Activated CD8-positive, alpha-beta memory T cell treated with anti-CD3 and anti-CD28 coated beads, Interleukin-2, amount 50 U/mL, for 24 hours (primary cell): Measurements from ENCODE around the gene LCA5L.

Experiments
- DNase-seq: peaks from one replicate; pipeline ENCODE4 v3.0.0-alpha.2; 2020; ENCODE audit errors: extremely low read depth

LCA5L gene

DNA sequence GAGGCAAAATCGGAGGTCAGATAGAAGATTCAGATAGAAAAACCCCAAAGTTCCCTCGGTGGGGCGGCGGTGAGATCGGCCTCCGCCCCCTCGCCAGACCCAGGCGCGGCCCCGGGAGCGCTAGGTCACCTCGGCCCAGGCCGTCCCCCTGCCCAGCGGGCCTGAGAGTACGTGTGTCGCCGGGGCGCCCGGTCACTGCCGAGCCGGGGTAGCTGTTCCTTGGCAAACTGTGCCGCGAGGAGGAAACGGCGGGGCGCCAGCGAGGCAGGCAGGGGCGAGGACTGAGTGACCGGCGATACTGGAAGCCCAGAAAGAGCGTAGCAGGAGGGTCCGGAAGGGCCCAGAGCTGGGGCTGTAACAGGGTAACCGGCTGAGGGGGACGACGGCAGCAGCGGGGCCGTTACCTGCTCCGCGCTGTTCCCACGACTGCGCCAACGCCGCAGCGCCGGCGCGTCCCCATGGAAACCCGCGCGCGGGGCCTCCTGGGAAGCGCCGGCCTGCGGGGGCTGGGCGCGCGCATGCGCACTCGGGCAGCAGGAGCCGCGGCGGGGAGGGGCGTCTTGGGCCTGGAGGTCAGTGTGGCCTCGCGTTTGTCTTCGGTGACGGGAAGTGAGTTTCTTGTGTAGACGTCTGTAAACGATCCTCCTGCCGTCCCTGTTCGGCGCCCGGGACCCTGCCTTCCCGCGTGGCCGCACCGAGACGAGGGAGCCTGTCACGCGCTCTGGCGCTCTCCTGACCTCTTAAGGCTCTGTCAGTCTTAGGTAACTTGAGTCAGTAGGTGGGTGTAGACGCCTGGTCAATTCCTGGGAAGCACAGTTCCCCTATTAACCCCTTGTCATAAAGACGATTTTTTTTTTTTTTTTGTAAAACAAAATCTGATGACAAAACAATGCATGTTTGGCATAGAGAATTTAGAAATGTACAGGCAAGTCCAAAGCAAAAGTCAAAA lies at the start of gene LCA5L:
TSS of gene LCA5L (minus strand) at position 458 of the 949 bp plus-strand sequence. CDS start 17,285 bp downstream, outside the sequence.
- peak; percentile 62 for DNase-seq

DNA sequence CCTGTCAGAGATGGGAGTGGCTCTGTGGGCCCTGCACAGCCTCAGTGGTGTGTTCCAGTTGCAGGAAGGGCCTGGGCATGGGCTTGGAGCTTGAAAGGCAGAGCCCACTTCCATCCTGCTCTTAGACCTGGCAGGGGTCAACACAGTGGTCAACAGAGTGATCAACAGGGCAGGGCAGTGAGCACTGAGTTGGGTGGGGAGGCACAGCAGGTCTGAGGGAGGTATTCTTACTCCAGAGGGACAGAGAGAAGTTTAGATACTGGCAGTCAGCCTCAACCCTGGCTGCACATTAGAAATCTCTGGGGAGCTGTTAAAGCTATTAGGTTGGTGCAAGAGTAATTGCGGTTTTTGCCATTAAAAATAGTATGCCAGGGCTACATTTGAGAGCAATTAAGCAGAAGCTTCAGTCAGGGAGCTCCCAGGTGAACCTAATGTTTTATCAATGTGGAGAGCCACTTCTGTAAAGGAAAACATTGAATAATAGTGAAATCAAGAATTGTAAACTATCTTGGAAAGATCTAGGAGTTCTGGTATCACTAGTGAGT lies 43.9 kb upstream of the LCA5L start:
- no peak for DNase-seq

DNA sequence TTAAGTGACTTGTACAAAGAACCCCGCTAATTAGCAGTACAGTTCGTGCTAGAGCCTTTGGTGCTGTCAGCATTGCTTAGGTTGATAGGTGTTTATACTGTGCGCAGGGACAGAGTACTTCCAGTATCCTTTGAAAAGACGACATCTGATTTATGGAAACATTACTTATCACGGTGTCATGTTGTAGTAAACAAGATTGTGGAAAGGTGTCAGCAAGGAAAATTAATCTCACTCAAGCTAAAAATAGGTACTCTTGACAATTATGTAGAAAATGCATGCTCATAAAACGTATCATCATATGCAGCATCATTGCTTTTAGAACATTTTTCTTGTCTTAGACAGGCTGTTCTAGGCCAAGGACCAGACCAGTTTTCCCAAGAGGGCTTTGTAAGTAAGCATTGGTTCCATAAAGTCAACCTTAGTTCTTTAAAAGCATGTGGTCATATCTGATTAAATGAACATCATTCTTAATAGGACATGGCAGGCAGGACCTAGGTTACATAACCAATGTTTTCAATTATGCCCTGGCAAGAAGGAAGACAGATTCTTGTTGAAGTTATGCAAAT lies 39.2 kb upstream of the LCA5L start:
- no peak for DNase-seq

DNA sequence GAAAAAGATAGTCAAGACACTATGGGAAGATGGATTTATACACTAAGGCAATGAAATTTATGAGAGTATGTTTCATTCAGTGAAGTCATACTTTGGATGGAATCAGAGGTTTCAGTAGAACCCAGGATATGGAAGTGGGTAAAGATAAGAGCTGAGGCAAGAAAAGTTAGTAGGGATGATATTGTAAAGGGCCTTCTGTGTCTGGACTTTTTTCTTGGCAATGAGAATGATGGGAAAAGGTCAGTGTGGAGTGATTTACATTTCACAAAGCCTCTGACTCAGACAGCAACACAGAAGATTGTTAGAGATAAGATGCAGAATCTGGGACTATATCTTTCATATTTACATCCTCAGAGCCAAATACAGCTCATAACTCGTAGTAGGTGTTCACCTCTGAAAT lies 38.3 kb upstream of the LCA5L start:
- DNase-seq = no peak

DNA sequence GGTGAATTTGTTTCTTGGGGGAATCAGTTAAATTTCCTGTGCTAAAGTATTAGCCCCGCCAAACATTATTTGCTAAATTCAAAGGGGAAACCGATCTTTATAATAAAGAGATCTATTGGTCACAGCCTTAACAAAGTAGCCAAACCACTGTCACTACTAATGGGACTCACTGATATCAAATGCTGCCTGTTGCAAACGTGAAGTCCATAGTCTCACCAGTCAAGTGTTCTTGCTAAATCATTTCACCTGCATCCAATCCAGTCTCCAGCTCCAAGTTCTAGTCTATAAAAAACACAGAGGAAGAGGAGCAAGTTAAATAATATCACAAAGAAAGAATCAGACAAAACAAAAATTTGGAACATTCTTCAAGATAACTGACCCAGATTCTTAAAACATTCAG lies 36.3 kb upstream of the LCA5L start:
- DNase-seq = no peak

DNA sequence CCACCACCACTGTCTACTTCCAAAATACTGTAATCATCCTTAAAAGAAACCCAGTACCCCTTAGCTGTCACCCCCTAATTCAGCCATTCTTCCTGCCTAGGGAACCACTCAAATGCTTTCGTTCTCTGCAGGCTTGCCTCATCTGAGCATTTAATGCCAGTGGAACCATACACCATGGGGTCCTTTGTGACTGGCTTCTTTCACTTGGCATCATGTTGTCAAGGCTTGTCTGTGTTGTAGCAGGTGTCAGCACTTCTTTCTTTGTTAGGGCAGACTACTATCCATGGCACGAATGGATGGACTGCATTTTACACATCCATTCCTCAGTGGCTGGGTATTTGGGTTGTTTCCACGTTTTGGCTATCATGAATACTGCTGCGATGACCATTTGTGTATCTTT lies 34.7 kb upstream of the LCA5L start:
- DNase-seq = no peak

DNA sequence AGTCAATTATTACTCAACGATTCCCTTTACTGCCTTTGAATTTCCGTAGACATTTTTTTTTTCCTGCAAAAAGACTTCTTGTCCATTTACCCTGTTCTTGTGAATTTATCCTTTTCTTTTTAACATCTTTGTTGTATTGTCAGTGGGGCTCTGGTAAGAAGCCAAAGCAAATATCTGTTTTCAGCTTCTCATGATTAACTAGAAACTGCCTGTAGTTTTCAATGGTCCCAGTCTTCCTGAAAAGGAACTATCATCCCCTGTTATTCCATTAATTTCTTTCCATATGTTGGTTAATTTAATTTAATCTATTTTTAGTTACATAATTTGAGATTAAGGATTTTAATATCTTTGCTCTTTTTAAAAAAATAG lies 34.2 kb upstream of the LCA5L start:
- no peak for DNase-seq

DNA sequence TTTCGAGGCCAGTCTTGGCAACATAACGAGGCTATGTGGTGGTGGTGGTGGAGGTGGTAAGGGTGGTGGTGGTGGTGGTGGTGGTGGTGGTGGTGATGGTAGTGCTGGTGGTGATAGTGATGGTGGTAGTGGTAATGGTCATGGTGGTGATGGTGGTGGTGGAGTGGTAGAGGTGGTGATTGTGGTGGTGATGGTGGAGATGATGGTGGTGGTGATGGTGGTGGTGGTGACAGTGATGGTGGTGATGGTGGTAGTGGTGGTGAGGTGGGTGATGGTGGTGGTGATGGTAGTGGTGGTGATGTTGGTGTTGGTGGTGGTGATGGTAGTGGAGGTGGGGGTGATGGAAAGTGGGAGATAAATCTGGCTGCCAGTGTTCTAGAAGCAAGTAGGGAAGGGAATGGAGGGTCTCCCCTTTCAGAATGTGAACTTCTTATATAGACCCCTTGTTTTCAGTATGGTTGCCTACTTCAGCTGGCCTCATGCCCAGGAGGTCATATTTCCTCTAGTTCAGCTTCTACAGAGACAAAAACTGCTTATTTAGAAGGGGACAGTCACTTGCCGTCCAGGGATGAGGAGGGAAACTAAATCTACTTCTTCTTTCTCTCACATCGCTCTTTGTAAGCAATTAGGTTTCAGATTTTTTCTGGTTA lies 33.7 kb upstream of the LCA5L start:
- DNase-seq = no peak

DNA sequence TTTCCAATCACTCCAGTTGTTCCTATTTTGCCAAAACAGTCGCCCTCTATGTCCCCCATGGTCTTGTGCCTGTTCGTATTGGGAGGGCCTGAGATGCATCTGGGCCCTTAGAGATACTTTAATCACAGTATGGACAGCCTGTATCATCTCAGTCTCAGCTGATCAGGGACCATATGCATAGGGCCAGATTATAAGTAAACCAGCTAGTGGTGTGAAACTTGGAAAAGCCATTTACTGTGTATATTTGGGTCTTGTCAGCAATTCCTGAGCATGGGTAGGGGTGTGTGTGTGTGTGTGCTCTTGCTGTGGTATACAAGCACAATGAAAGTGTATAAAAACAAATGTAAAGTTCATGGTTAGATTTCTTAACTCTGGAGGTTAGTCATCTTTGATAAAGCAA lies 29.0 kb upstream of the LCA5L start:
- DNase-seq = no peak

DNA sequence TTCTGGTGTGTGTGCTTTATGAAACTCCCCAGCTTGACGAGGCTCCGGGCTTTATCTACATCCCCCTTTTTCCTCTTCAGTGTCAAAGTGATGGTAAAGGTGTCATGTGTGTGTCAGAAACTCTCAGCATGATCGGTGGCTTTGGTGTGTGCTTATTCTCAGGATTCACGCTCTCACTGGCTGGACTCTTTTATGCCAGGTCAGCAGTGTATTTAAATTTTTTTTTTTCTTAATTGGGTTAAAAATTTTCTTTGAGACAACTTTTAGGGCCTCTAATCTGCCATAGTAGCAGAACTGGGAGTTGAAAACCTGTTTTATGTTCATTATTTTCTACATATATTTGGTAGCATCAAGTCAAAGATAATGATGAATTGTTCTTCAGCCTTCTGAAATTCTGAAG lies 27.2 kb upstream of the LCA5L start:
- no peak for DNase-seq

DNA sequence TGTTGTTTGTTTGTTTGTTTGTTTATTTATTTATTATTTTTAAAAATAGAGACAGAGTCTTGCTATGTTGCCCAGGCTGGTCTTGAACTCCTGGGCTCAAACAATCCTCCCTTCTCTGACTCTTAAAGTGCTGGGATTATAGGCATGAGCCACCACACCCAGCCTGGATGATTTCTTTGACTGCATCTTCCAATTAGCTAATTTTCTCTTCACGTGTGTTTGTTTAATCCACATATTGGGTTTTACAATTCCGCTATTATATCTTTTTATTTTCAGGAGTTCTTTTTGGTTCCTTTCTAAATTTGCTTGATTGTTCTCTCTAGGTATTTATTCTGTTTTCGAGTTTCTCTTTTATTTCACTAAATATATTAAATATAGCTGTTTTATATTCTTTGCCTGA lies 26.0 kb upstream of the LCA5L start:
- DNase-seq = no peak

DNA sequence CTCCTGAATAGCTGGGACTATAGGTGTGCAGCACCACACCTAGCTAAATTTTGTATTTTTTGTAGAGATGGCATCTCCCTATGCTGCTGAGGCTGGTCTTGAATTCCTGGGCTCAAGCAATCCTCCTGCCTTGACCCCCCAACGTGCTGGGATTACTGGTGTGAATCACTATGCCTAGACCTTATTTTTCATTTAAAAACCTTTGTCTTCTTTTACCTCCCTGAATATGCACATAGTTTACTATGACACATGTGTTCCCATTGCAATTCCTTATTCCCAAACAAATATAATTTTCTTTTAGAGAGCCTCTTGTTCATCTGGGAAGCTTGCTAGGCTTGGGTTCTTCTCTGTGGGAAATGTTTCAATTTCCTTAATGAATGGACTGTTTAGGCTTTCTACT lies 23.0 kb upstream of the LCA5L start:
- DNase-seq = no peak

DNA sequence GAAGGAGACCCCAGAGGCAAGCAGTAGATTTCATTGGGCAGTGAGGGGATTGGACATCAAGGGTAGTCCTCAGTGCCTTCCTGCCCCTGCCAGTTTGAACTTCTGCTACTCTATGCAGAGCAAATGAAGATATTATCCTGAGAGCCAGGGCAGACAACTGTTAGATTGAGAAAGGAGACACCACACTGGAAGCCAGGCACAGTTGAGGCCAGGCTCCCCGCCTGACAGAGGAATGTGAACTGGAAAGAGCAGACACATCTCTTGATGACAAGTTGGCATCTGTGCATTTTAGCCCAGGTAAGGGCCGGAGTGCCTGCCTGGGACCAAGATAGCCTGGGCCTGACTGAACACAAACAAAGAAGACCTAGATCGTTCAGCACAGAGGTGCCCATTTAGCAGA lies 22.2 kb upstream of the LCA5L start:
- no peak for DNase-seq

DNA sequence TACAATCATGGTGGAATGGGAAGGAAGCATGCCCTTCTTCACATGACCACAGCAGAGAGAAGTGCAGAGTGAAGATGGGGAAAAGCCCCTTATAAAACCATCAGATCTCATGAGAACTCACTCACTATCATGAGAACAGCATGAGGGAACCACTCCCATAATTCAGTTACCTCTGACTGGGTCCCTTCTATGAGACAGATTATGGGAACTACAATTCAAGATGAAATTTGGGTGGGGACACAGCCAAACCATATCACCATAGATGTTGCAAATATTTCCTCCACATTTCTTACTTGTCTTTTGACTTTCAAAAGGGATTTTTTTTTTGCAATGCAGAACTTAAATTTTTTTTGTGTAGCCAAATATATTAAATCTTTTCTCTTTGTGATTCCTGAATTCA lies 21.0 kb upstream of the LCA5L start:
- DNase-seq = no peak

DNA sequence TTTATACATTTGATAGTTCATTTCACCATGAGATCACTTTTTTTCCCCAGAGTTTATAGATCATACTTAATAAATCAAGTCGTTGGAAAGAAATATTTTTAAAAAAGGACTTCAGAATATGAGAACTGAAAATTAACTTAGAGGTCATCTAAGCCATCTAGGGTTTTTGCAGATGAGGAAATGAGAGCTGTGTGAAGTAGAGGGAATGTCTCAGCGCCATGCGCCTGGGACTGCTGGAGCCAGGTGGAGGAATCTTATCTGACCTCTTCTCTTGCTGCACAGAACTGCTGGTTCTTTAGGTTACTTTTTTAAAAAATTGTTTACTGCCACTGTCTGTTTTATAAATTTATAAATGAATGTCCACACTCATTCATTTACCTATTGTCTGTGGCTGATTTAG lies 17.7 kb upstream of the LCA5L start:
- DNase-seq = no peak

DNA sequence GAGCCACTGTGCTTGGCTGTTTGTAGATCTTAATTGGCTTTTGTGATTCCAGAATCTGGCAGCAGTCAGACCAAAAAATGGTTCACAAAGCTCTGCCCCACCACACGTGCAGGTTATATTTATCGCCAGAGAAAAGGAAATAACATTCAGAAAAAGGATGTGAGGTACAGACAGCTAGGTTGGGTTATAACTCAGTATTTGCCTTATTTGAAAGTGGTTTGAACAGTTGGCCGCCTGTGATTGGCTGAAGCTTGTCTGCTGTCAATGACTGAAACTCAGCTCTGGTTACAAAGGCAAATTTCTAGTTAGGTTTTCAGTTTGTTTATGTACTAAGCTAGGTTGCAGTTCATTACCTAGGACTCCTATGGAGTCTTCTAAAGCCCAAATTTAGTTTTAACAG lies 15.8 kb upstream of the LCA5L start:
- no peak for DNase-seq

DNA sequence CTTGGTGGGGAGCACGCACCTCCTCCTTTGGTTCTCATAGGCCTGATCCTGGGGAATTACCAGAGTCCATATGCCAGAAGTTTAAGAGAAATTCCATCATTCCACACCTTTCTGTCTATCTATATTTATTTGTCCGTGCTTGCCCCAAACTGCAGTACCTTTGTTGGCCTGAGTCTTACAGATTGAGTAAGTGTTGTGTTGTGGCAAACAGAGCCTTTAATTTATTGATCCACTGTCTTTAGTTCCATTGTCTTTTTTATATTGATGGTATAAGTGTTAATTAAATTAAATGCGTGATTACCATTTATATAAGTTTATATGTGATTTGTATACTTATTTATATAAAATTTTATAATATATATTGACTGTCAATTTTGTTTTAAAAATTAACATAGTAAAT lies 11.1 kb upstream of the LCA5L start:
- DNase-seq = no peak

DNA sequence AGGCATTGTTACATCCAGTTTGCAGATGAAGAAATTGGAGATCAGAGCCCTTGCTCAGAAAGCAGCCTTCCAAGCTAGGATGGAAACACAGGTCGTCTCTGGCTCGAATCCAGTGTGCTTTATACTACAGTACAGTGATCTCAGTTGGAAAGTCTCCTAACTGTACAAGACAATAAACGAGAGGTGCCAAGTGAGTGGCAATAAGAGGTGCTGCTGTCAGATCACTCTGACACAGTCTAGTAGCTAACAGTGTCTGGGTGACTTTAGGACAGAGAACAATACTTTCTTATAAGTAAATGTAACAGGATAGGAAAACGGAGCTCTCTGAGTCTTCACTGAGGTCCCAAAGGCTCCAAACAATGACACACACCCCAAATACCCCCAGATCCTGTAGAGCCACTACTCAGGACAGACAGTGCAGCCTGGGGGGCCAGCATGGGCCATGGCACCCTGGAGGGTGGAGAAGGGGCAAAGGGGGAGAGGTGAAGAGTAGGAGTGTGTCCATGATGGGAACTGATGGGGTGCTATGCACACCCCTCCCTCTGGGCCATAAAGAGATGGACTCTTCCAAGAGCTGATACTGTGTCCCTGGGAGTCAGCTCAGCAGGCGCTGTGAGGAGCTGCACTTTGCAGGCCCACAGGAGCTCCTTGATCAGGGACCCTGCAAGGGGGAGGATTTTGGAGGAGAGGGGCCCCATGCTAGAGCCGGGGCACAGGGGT lies 9.5 kb upstream of the LCA5L start:
- DNase-seq = no peak

DNA sequence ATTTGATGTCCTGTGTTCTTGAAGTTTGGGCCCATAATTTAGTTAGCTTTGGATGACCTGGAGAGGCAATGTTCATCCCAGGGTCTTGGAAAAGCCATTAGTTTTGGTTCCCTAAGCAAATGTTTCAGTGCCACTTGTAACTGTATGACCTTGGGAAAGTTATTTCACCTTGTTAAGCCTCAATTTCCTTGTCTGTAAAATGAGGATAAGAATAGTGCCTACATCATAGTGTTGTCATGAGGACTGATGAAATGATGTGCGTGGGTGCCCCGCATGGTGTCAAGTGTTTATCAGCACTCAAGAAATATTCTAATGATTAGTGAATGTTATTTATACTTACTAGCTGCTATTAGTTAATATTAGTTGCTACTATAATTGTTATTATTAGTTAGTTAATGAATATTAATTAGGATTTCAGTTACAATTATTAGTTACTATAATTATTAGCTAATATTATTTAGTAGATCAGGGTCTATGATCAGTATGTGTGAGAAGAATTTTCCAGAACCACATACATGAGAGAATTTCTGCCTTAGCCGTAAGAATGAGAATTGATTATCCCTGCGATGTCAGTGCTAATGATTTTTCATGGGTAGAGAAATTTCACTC lies 8.1 kb upstream of the LCA5L start:
- DNase-seq = no peak

DNA sequence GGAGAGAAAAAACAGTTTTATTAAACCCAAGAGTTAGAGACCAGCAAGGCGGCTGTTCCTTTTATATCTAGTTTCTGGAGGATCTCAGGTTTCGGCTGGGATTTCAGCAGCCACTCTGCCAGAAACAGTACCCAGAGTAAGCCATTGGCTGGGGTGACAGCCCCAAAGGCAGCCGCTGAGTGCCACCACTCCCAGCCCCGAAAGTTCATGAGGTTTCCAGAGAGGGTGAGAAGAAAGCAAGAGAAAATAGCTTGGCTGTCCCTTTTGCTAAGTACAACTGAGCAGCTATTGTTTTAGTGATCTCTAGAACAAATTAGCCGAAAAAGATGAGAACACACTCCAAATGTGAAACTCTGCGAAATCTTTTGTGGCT lies 7.4 kb upstream of the LCA5L start:
- no peak for DNase-seq

DNA sequence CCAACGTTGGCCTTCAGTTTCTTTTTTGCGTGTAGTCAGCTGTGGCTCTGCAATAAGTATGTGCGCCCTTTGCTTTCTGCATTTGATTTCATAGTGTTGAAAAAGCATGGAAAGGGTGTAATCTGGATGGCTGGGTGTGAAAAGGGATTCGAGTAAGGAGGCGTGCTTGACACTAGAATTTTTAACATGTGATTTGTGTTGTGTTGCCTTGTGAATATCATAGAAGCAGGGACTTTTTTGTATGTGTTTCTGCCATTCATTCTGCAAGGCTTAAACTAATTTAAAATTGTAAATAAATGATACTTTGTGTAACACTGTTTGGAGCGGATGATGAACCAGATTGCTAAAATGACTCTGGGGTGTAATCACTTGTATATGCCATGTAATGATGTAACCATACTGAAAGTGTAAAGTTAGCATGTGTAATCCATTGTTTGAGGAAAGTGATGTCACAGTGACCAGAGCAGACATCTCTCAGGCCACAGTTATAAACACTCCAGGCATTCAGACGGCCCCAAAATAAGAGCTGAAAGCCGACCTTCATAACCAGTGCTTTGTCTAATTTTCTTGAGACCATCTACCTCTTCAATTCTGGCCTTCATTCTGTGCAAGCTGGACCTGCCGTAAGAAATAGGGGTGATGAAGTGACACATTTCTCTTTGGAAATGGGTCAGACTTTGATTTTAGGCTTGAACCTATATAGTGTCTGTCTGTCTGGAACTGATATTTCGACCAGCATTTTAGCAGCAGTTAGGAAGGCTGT lies 6.8 kb upstream of the LCA5L start:
- DNase-seq = no peak
